PC-9 (cell line): ENCODE results near the gene CCDC86.

ENCODE experiments used
- EZH2 ChIP-seq: fragments of 200-600 bp; sonication (generic); IDR thresholded peaks from 2 replicates; pipeline ENCODE4 v1.8.0; 2017; ENCODE audit warnings: antibody characterized with exemption, low read depth
- TF ChIP-seq, protein P1 (sequence below): fragments of 200-600 bp; sonication (generic); conservative IDR thresholded peaks from 2 replicates; pipeline ENCODE4 v1.6.1; 2017; ENCODE audit warnings: mixed run types, antibody characterized with exemption, mild to moderate bottlenecking, moderate library complexity

GRCh38 chr11:60842668-60843600 lies 1.0 kb downstream of the CCDC86 start:
- TF ChIP-seq, protein P1, sequence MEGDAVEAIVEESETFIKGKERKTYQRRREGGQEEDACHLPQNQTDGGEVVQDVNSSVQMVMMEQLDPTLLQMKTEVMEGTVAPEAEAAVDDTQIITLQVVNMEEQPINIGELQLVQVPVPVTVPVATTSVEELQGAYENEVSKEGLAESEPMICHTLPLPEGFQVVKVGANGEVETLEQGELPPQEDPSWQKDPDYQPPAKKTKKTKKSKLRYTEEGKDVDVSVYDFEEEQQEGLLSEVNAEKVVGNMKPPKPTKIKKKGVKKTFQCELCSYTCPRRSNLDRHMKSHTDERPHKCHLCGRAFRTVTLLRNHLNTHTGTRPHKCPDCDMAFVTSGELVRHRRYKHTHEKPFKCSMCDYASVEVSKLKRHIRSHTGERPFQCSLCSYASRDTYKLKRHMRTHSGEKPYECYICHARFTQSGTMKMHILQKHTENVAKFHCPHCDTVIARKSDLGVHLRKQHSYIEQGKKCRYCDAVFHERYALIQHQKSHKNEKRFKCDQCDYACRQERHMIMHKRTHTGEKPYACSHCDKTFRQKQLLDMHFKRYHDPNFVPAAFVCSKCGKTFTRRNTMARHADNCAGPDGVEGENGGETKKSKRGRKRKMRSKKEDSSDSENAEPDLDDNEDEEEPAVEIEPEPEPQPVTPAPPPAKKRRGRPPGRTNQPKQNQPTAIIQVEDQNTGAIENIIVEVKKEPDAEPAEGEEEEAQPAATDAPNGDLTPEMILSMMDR = no peak
- no peak for TF ChIP-seq EZH2
